Natural killer cell treated with Interleukin-12 subunit alpha and Interleukin-12 subunit beta and Interleukin-15 and Interleukin-18, amount 100 ng/mL, for 72 hours (primary cell): ENCODE data around the gene MS4A18. TPM values are rescaled to one million over a fixed set of nuclear protein-coding genes. Genes with fewer than 3 reads are reported as not detected.

Source experiments
- ATAC-seq, 2 donors: fragments of 150-1000 bp; cut with Tn5 transposase in 1 of 2; sonication (Bioruptor Pico), chemical (Tn5 transposase) in 1 of 2; 2 replicates each; pipeline ENCODE4 v1.10.0; 2021
- DNase-seq: peaks from one replicate; pipeline ENCODE4 v3.0.0; 2022; ENCODE audit warnings: low spot score
- H3K27ac Mint-ChIP-seq, 2 donors: 1 replicate in 1 of 2; 2 replicates in 1 of 2; pipeline ENCODE4 v1.8.0; 2022; ENCODE audit warnings: mixed read lengths in 2 of 2, mild to moderate bottlenecking in 1 of 2, moderate library complexity in 1 of 2
- H3K27me3 Mint-ChIP-seq, 2 donors: 1 replicate in 1 of 2; 2 replicates in 1 of 2; pipeline ENCODE4 v1.8.0; 2022; ENCODE audit warnings: mixed read lengths in 2 of 2
- H3K36me3 Mint-ChIP-seq: one replicate; pipeline ENCODE4 v1.8.0; 2022; ENCODE audit warnings: mixed read lengths
- H3K4me1 Mint-ChIP-seq, 2 donors: 1 replicate in 1 of 2; 2 replicates in 1 of 2; pipeline ENCODE4 v1.8.0; 2022; ENCODE audit warnings: low read depth in 2 of 2, mixed read lengths in 2 of 2, mild to moderate bottlenecking in 1 of 2
- H3K4me3 Mint-ChIP-seq: one replicate; pipeline ENCODE4 v1.8.0; 2022; ENCODE audit warnings: mixed read lengths
- H3K9me3 Mint-ChIP-seq: 2 replicates; pipeline ENCODE4 v1.8.0; 2022; ENCODE audit warnings: mixed read lengths
- total RNA-seq, 2 donors: library from RNA; stranded (reverse); gene quantifications; one replicate each; pipeline ENCODE4 v1.2.3, GENCODE V29; 2022

Gene MS4A18
- total RNA-seq, 2 donors from 2014 or later, result not detected

GRCh38 chr11:60790726-60791125, 66.2 kb downstream of the MS4A18 start:
- no peaks in the 10 kb centered on the region for H3K4me1 Mint-ChIP-seq
- no peak overlapping the region for H3K27ac Mint-ChIP-seq
- peaks cover 0 to 5% of the 10 kb centered on the region in 2 donors for H3K27me3 Mint-ChIP-seq
- no peaks in the 10 kb centered on the region for H3K9me3 Mint-ChIP-seq
- ATAC-seq, result no peak
- DNase-seq, result no peak
- H3K4me3 Mint-ChIP-seq, result no peak overlapping the region
- H3K36me3 Mint-ChIP-seq, result no peaks in the 10 kb centered on the region

GRCh38 chr11:60791153-60791933, 66.8 kb downstream of the MS4A18 start:
- peaks cover 0 to 5% of the 10 kb centered on the region in 2 donors for H3K27me3 Mint-ChIP-seq
- no peaks in the 10 kb centered on the region for H3K4me1 Mint-ChIP-seq
- H3K4me3 Mint-ChIP-seq, result no peak overlapping the region
- H3K36me3 Mint-ChIP-seq, result no peaks in the 10 kb centered on the region
- H3K27ac Mint-ChIP-seq, result no peak overlapping the region
- DNase-seq, result no peak
- no peaks in the 10 kb centered on the region for H3K9me3 Mint-ChIP-seq
- ATAC-seq, result no peak

GRCh38 chr11:60792521-60792920, 68.0 kb downstream of the MS4A18 start:
- no peak for ATAC-seq
- Mint-ChIP-seq H3K36me3 (no peaks in the 10 kb centered on the region), H3K4me1 (no peaks in the 10 kb centered on the region), H3K4me3 (no peak overlapping the region), H3K27ac (no peak overlapping the region), H3K27me3 (peaks cover 0 to 5% of the 10 kb centered on the region in 2 donors), H3K9me3 (no peaks in the 10 kb centered on the region)
- no peak for DNase-seq

Other genes with a start within 250 kb of the MS4A18 start
- gene MS4A12, start 231.9 kb upstream of the MS4A18 start, total RNA-seq, result not detected
- not detected for gene MS4A13, start 209.3 kb upstream of the MS4A18 start, total RNA-seq
- not detected for gene MS4A8, start 25.1 kb upstream of the MS4A18 start, total RNA-seq
- gene MS4A15, start 32.1 kb downstream of the MS4A18 start, total RNA-seq, result not detected
- gene MS4A10, start 60.6 kb downstream of the MS4A18 start, total RNA-seq, result not detected
- 10 to 100 TPM; 45.0 to 78.7 TPM for gene CCDC86, start 117.4 kb downstream of the MS4A18 start, total RNA-seq
- gene PTGDR2, start 131.2 kb downstream of the MS4A18 start, total RNA-seq, result under 1 TPM; 0.12 to 0.86 TPM
- gene ZP1, start 142.8 kb downstream of the MS4A18 start, total RNA-seq, result not detected
- 100 to 1,000 TPM; 110 to 182 TPM for gene PRPF19, start 181.9 kb downstream of the MS4A18 start, total RNA-seq
- gene TMEM109, start 189.4 kb downstream of the MS4A18 start, total RNA-seq, result 100 to 1,000 TPM in 1 of 2 donors, 10 to 100 TPM in 1; 81.8 to 105 TPM
- gene TMEM132A, start 199.7 kb downstream of the MS4A18 start, total RNA-seq, result under 1 TPM in 1 of 2 donors, not detected in 1; 0.10 TPM
- gene SLC15A3, start 227.5 kb downstream of the MS4A18 start, total RNA-seq, result 1 to 10 TPM; 1.2 to 5.0 TPM
- 10 to 100 TPM in 1 of 2 donors, 1 to 10 TPM in 1; 5.9 to 44.0 TPM for gene CD6, start 247.0 kb downstream of the MS4A18 start, total RNA-seq